Measurements from ENCODE around the gene S1PR3. TPM values are rescaled to one million over a fixed set of nuclear protein-coding genes. Genes with fewer than 3 reads are reported as not detected.

Gene S1PR3
- total and polyA plus RNA-seq, 3 donors from 2014 or later, result 4.5 to 7.2 (median 7.0) TPM

DNA sequence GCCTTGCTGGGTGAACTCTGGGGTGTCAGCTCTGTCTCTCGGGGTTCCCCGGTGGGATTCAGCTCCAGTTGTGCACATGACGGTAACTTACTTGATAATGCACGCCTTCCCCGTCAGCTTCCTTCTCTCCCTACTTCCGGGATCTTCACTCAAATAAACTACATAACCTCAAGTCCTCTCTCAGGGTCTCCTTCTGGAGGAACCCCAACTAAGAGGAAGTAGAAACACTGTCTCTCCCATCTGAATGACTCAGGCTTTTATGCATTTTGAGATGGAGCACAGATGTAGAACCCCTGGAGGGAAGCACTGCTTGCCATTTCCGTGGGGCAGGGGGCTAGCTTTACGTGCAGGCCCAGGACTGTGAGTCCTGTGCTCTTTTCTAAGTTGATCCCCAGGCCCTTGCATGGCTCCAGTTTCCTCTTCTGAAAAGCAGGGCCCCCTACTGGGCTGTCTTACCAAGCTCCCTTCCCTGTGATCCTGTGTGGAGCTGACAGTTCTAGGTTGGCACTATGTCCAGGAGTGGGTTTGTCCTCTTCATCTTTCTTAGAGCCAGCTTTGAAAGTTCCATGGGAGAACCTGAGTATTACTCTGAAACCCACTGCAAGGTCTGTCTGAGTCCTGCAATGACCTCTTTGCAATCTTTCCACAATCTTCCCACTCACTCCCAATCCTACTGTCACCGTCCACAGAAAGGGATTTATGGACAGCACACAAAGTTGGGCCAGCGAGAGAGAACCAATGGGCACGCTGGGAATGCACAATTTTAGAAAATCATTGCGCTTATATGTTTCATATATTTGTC is 17.7 kb downstream of the S1PR3 start:
- Histone ChIP-seq H3K36me3 (ENCODE audit: low read depth, missing control alignments) (no peaks in the 10 kb centered on the region), H3K27me3 (no peaks in the 10 kb centered on the region), H3K27ac (no peak overlapping the region), H3K9me3 (no peaks in the 10 kb centered on the region), H3K4me1 (peaks cover 4% of the 10 kb centered on the region), H3K4me3 (no peak overlapping the region)
- WGBS, 2 donors, result 93 to 97% methylated on average over 10 to 12 of the region's 12 CpGs
- DNase-seq, result no peak
- intact Hi-C loops (cut with DNase I; ENCODE audit: low total_unique reads), result no loop called here
- TF ChIP-seq POLR2A (IDR thresholded peaks at IDR 0.05), result no peak

- WGBS, 2 donors, result 85 to 96% methylated on average over 9 of the region's 9 CpGs
- intact Hi-C loops (cut with DNase I; ENCODE audit: low total_unique reads), result no loop called here
- Histone ChIP-seq H3K27me3 (no peaks in the 10 kb centered on the region), H3K27ac (no peak overlapping the region), H3K4me3 (no peak overlapping the region), H3K4me1 (peaks cover 4% of the 10 kb centered on the region), H3K36me3 (ENCODE audit: low read depth, missing control alignments) (no peaks in the 10 kb centered on the region), H3K9me3 (no peaks in the 10 kb centered on the region)
- no peak for TF ChIP-seq CTCF (IDR thresholded peaks at IDR 0.05)
- TF ChIP-seq POLR2A (IDR thresholded peaks at IDR 0.05), result no peak
- no peak for DNase-seq
Measured at GRCh38 chr9:89009546-89009840, 18.2 kb downstream of the S1PR3 start.

GRCh38 chr9:89010056-89010455 is 18.8 kb downstream of the S1PR3 start:
- no peaks in the 10 kb centered on the region for H3K27me3 ChIP-seq
- no peak overlapping the region for H3K27ac ChIP-seq
- TF ChIP-seq CTCF (IDR thresholded peaks at IDR 0.05) (no peak), POLR2A (IDR thresholded peaks at IDR 0.05) (no peak)
- H3K4me3 ChIP-seq, result no peak overlapping the region
- H3K9me3 ChIP-seq, result no peaks in the 10 kb centered on the region
- intact Hi-C loops (cut with DNase I; ENCODE audit: low total_unique reads), result no loop called here
- peaks cover 4% of the 10 kb centered on the region for H3K4me1 ChIP-seq
- 81 to 83% methylated on average over 10 of the region's 10 CpGs for WGBS, 2 donors
- no peaks in the 10 kb centered on the region for H3K36me3 ChIP-seq (ENCODE audit: low read depth, missing control alignments)
- DNase-seq, result no peak

GRCh38 chr9:89010526-89011111 is 19.4 kb downstream of the S1PR3 start:
- Histone ChIP-seq H3K36me3 (ENCODE audit: low read depth, missing control alignments) (no peaks in the 10 kb centered on the region), H3K4me3 (no peak overlapping the region), H3K27ac (no peak overlapping the region), H3K9me3 (no peaks in the 10 kb centered on the region), H3K4me1 (peaks cover 4% of the 10 kb centered on the region), H3K27me3 (no peaks in the 10 kb centered on the region)
- no peak for DNase-seq
- 67 to 80% methylated on average over 3 to 6 of the region's 6 CpGs for WGBS, 2 donors
- TF ChIP-seq POLR2A (IDR thresholded peaks at IDR 0.05), result no peak
- no peak for TF ChIP-seq CTCF (IDR thresholded peaks at IDR 0.05)
- intact Hi-C loops (cut with DNase I; ENCODE audit: low total_unique reads), result no loop called here

- DNase-seq, result no peak
- intact Hi-C loops (cut with DNase I; ENCODE audit: low total_unique reads), result no loop called here
- Histone ChIP-seq H3K27ac (no peak overlapping the region), H3K9me3 (no peaks in the 10 kb centered on the region), H3K36me3 (ENCODE audit: low read depth, missing control alignments) (no peaks in the 10 kb centered on the region), H3K27me3 (no peaks in the 10 kb centered on the region), H3K4me1 (no peaks in the 10 kb centered on the region), H3K4me3 (no peak overlapping the region)
- TF ChIP-seq CTCF (IDR thresholded peaks at IDR 0.05) (no peak), POLR2A (IDR thresholded peaks at IDR 0.05) (no peak)
- WGBS, 2 donors, result 95 to 96% methylated on average over 2 of the region's 2 CpGs
Measured at GRCh38 chr9:89011683-89012082, 20.4 kb downstream of the S1PR3 start.

Data from testis (tissue), 3 donors.